Measurements from ENCODE around the gene PTPRG. TPM values are rescaled to one million over a fixed set of nuclear protein-coding genes. Genes with fewer than 3 reads are reported as not detected.

The PTPRG gene
- total and polyA plus RNA-seq, 2 of the 13 experiments (the other 11 are each of a cell fraction or from before 2014, with no cell fraction given): 8.0 to 25.3 TPM

DNA sequence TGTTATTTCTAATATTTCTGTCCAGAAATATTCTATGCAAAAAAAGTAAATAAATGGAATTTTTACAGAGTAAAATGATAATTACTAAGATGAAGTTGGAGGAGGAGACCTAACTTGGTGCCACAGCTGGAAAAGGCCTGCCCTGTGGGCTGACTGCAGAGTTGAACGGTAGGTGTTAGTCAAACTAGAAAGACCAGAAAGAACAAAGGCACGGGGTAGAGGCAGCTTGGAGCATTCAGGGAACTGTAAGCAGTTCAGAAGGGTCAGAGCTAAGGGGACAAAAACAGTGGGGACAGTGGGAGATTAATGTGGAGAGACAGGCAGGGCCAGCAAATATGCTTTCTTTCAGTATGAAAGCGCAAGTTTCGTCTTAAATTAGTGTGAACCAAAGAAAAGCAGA lies 39.3 kb upstream of the PTPRG start (continued):
- TF ChIP-seq, protein P1, sequence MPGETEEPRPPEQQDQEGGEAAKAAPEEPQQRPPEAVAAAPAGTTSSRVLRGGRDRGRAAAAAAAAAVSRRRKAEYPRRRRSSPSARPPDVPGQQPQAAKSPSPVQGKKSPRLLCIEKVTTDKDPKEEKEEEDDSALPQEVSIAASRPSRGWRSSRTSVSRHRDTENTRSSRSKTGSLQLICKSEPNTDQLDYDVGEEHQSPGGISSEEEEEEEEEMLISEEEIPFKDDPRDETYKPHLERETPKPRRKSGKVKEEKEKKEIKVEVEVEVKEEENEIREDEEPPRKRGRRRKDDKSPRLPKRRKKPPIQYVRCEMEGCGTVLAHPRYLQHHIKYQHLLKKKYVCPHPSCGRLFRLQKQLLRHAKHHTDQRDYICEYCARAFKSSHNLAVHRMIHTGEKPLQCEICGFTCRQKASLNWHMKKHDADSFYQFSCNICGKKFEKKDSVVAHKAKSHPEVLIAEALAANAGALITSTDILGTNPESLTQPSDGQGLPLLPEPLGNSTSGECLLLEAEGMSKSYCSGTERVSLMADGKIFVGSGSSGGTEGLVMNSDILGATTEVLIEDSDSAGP (CRISPR knock-in tag; IDR thresholded peaks at IDR 0.05; ENCODE audit: borderline replicate concordance): no peak
- TF ChIP-seq SIX4 (CRISPR knock-in tag; IDR thresholded peaks at IDR 0.05) (no peak), HCFC1 (IDR thresholded peaks at IDR 0.05; ENCODE audit: low read depth, low read length) (no peak), ZNF598 (CRISPR knock-in tag; IDR thresholded peaks at IDR 0.05; ENCODE audit: borderline replicate concordance) (no peak), MXD4 (CRISPR knock-in tag; IDR thresholded peaks at IDR 0.05) (no peak), TCF7 (IDR thresholded peaks at IDR 0.05; ENCODE audit: low read depth) (no peak), ZNF768 (CRISPR knock-in tag; IDR thresholded peaks at IDR 0.05) (no peak), SMARCC2 (IDR thresholded peaks at IDR 0.05) (no peak), JUND (CRISPR knock-in tag; IDR thresholded peaks at IDR 0.05) (no peak)
- TF ChIP-seq, protein P2, sequence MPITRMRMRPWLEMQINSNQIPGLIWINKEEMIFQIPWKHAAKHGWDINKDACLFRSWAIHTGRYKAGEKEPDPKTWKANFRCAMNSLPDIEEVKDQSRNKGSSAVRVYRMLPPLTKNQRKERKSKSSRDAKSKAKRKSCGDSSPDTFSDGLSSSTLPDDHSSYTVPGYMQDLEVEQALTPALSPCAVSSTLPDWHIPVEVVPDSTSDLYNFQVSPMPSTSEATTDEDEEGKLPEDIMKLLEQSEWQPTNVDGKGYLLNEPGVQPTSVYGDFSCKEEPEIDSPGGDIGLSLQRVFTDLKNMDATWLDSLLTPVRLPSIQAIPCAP (CRISPR knock-in tag; IDR thresholded peaks at IDR 0.05; ENCODE audit: low read depth): no peak

DNA sequence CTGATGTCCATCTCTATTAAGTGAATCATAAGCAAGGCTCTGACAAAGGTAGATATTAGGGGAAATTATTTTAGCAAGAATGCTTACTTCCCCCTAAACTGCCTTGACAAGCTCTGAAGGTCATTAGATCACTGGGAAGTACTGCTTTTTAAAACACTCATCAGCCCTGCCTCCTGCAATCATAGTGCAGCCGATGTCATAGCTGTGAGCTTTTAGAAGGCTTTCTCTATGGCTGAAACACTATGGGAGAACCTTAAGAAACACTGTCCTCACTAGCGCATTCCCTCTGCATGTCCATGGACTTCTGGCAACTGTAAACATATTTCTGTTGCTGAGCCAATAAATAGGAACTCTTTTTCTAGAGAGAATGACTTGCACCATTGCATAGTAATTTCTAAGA lies 38.7 kb upstream of the PTPRG start:
- no peaks in the 10 kb centered on the region for H3K79me2 ChIP-seq (ENCODE audit: insufficient read depth, low read length)
- no peak overlapping the region for H3K4me2 ChIP-seq (ENCODE audit: low read depth, low read length)
- no peak for DNase-seq (ENCODE audit: low spot score)
- POLR2A ChIA-PET: no interaction called here
- CTCF ChIA-PET (ENCODE audit: low intra/inter-chr PET ratio, low total read pairs): no interaction called here
- in situ Hi-C loops (cut with HindIII; ENCODE audit: extremely low pct_ligation_motif_present, low pct_unique_long_range_greater_than_20kb) (no loop called here), intact Hi-C loops (cut with micrococcal nuclease; ENCODE audit: unreplicated experiment) (no loop called here)
- no peaks in the 10 kb centered on the region for H3K27me3 ChIP-seq (ENCODE audit: control insufficient read depth in 1 of 2, insufficient read depth in 2 of 2, low read length in 2 of 2)
- H3K4me1 ChIP-seq (ENCODE audit: insufficient read depth, low read length): peaks cover 28% of the 10 kb centered on the region
- no peaks in the 10 kb centered on the region for H3K36me3 ChIP-seq (replicated peaks in 1 of 2; ENCODE audit: control insufficient read depth in 1 of 2, insufficient read depth in 2 of 2, low read length in 2 of 2)
- no peaks in the 10 kb centered on the region for H4K20me1 ChIP-seq (ENCODE audit: insufficient read depth, low read length)
- no peak for FAIRE-seq
- no peak overlapping the region for H3K9ac ChIP-seq (ENCODE audit: insufficient read depth, low read depth, low read length)
- H2AFZ ChIP-seq (ENCODE audit: low read length): no peak overlapping the region
- H3K27ac ChIP-seq (ENCODE audit: extremely low read length, insufficient read depth, low read length): no peak overlapping the region
- no TSS peak for BruUV-seq (replicated peaks)
- WGBS (ENCODE audit: low lambda C conversion rate): 32% methylated on average over 2 of the region's 2 CpGs
- no peaks in the 10 kb centered on the region for H3K9me3 ChIP-seq (ENCODE audit: low read length)
- H3K4me3 ChIP-seq (replicated peaks in 1 of 3; ENCODE audit: insufficient read depth in 1 of 3, low read depth in 2 of 3, low read length in 3 of 3): no peak overlapping the region
- ATAC-seq: no peak
- TF ChIP-seq RFXAP (CRISPR knock-in tag; IDR thresholded peaks at IDR 0.05; ENCODE audit: borderline replicate concordance) (no peak), ATF7 (IDR thresholded peaks at IDR 0.05) (no peak), ATF7 (CRISPR knock-in tag; IDR thresholded peaks at IDR 0.05) (no peak), SIX1 (CRISPR knock-in tag; IDR thresholded peaks at IDR 0.05; ENCODE audit: borderline replicate concordance) (no peak)
- TF ChIP-seq, protein P3, sequence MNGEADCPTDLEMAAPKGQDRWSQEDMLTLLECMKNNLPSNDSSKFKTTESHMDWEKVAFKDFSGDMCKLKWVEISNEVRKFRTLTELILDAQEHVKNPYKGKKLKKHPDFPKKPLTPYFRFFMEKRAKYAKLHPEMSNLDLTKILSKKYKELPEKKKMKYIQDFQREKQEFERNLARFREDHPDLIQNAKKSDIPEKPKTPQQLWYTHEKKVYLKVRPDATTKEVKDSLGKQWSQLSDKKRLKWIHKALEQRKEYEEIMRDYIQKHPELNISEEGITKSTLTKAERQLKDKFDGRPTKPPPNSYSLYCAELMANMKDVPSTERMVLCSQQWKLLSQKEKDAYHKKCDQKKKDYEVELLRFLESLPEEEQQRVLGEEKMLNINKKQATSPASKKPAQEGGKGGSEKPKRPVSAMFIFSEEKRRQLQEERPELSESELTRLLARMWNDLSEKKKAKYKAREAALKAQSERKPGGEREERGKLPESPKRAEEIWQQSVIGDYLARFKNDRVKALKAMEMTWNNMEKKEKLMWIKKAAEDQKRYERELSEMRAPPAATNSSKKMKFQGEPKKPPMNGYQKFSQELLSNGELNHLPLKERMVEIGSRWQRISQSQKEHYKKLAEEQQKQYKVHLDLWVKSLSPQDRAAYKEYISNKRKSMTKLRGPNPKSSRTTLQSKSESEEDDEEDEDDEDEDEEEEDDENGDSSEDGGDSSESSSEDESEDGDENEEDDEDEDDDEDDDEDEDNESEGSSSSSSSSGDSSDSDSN (CRISPR knock-in tag; IDR thresholded peaks at IDR 0.05): no peak

Measured in HepG2 (cell line).